Measurements from ENCODE around the gene U2AF1.
"Not testable (repeated sequence)": the region's sequence is repeated elsewhere in the genome, so short reads cannot be mapped to it uniquely, and the experiment has no call there.

- not testable (repeated sequence) for TF ChIP-seq CTCF (IDR thresholded peaks at IDR 0.05; ENCODE audit: poor library complexity); EZH2phosphoT487 (IDR thresholded peaks at IDR 0.05; ENCODE audit: low read depth, severe bottlenecking, unreplicated experiment)
These were observed 6.4 kb downstream of the U2AF1 start for GRCh38 chr21:43101000-43101399.

Data from hepatocyte (in vitro differentiated cells).